Hair follicle dermal papilla cell (primary cell): ENCODE results near the gene RARG. TPM values are rescaled to one million over a fixed set of nuclear protein-coding genes. Genes with fewer than 3 reads are reported as not detected.

Experiments
- total RNA-seq: library from RNA; depleted of rRNA; stranded (reverse); fragments of >200 nt; gene quantifications from 2 replicates; pipeline ENCODE4 v1.2.3, GENCODE V29; 2012

RARG gene
- total RNA-seq = 76.4 and 105 TPM in 2 replicates

DNA sequence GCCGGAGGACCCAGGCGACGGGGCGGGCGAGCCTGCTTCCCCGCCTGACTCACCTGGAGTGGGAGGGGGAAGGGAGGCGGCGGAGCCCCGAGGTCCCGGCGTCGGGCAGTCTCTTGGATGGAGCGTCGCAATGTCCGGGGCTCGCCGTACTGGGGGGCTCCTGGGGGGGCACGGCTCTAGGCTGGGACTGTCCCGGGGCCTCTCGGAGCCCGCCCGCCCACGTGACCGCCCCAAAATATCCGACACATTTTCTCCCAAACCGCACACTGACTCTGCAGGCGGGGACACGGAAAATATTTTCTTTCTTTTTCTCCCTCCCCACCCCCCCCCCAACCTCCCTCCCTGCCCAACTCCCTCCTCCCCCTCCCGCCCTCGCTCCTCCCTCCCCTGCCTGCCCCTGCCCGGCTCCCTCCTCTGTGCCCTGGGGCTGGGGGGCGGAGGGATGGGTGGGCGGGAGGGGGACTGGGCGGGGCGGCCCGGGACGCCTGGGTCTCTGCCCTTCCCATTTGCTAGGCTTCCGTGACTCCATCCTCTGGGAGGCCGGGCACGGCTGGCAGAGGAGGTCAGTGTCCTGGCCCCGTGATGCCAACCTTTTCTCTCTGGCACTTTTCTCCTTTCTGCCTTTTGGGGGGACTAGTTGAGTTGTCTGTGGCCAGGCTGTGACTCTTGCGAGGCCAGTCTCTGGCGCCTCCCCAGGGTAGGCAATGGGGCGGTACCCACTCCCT is at the start of gene RARG:
Gene RARG (minus strand): TSS at position 289 of the 725 bp plus-strand sequence. CDS start 4,664 bp downstream, outside the sequence.

GRCh38 chr12:53267999-53268629 is 36.1 kb upstream of the RARG start, which contains the start of gene ESPL1:
TSS of gene ESPL1 (plus strand) at chr12:53268299. CDS start at chr12:53268767, 468 bp downstream.

GRCh38 chr12:53207042-53207441 is 25.0 kb downstream of the RARG start, which contains the start of gene ITGB7:
TSS of gene ITGB7 (minus strand) at chr12:53207251. CDS start at chr12:53200443, 6,808 bp downstream.

GRCh38 chr12:53180220-53180930 is 51.6 kb downstream of the RARG start, which contains the start of the genes CSAD and ZNF740:
TSS of gene CSAD (minus strand) at chr12:53180925. CDS start at chr12:53173470, 7,455 bp downstream.
TSS of gene ZNF740 (plus strand) at chr12:53180722. CDS start at chr12:53181984, 1,262 bp downstream.

Other genes with a start within 250 kb of the RARG start
- gene EIF4B, start 225.8 kb downstream of the RARG start, total RNA-seq = 859 and 1,048 TPM in 2 replicates
- 77.1 and 80.6 TPM in 2 replicates for gene TNS2, start 182.1 kb downstream of the RARG start, total RNA-seq
- gene SPRYD3, start 152.8 kb downstream of the RARG start, total RNA-seq = 31.8 and 32.9 TPM in 2 replicates
- gene IGFBP6, start 134.5 kb downstream of the RARG start, total RNA-seq = 162 and 237 TPM in 2 replicates
- gene SOAT2, start 128.7 kb downstream of the RARG start, total RNA-seq = 0.49 TPM in 1 of 2 replicates, not detected in the other
- gene ZNF740, start 51.5 kb downstream of the RARG start, total RNA-seq = 14.2 and 17.5 TPM in 2 replicates
- 13.2 and 14.1 TPM in 2 replicates for gene CSAD, start 51.3 kb downstream of the RARG start, total RNA-seq
- 1.3 and 1.8 TPM in 2 replicates for gene ITGB7, start 25.0 kb downstream of the RARG start, total RNA-seq
- 1.6 and 1.8 TPM in 2 replicates for gene ESPL1, start 36.1 kb upstream of the RARG start, total RNA-seq
- gene PFDN5, start 63.3 kb upstream of the RARG start, total RNA-seq = 233 and 253 TPM in 2 replicates
- gene MYG1, start 67.5 kb upstream of the RARG start, total RNA-seq = 38.8 and 39.8 TPM in 2 replicates
- gene AAAS, start 89.4 kb upstream of the RARG start, total RNA-seq = 32.1 and 33.5 TPM in 2 replicates
- not detected in 2 replicates for gene SP7, start 104.1 kb upstream of the RARG start, total RNA-seq
- 62.8 and 68.2 TPM in 2 replicates for gene SP1, start 148.0 kb upstream of the RARG start, total RNA-seq
- not detected in 2 replicates for gene AMHR2, start 191.6 kb upstream of the RARG start, total RNA-seq
- 50.5 and 59.4 TPM in 2 replicates for gene PRR13, start 209.5 kb upstream of the RARG start, total RNA-seq
- gene PCBP2, start 219.9 kb upstream of the RARG start, total RNA-seq = 257 and 260 TPM in 2 replicates